ENCODE results near the gene PIP4K2C. TPM values are rescaled to one million over a fixed set of nuclear protein-coding genes. Genes with fewer than 3 reads are reported as not detected.

PIP4K2C gene
- total and polyA plus RNA-seq, 12 donors = 5.8 to 17.2 (median 14.1) TPM

- Histone ChIP-seq H3K4me1 (peaks cover 9 to 51% (median 24%) of the 10 kb centered on the region in 9 donors), H3K27ac (peak overlapping the region in 3 of 10 donors; percentile 2 to 31 (median 11)), H3K27me3 (peaks cover 11 to 96% (median 60%) of the 10 kb centered on the region in 7 donors), H3K36me3 (peaks cover 0 to 18% (median 0%) of the 10 kb centered on the region in 9 donors), H3K9me3 (no peaks in the 10 kb centered on the region), H3K4me3 (peak overlapping the region; percentile 4 to 60 (median 52))
- no peak for TF ChIP-seq CTCF (IDR thresholded peaks at IDR 0.05)
- intact Hi-C loops (cut with DNase I) = loop anchor here in 7 of 10 donors (1.0 to 10.0 kb wide), 5 partner anchors 38 to 166 kb away; partner anchors contain the start of genes GLI1 (in 1 of the 7) and INHBE (in 1 of the 7)
- WGBS, 2 donors = 6 to 10% methylated on average over 42 of the region's 42 CpGs
- peak in 7 of 8 donors; percentile 7 to 24 (median 14) for ATAC-seq
- DNase-seq = peak in 1 of 2 donors; percentile 38
These were observed 30.0 kb downstream of the PIP4K2C start for GRCh38 chr12:57620936-57621496.

- DNase-seq (peak; percentile 61 to 75), ATAC-seq (peak; percentile 64 to 79 (median 72))
- H3K27me3 ChIP-seq = peaks cover 11 to 96% (median 67%) of the 10 kb centered on the region in 7 donors
- intact Hi-C loops (cut with DNase I) = loop anchor here (1.0 to 10.0 kb wide), 5 partner anchors 38 to 167 kb away; partner anchors contain the start of genes GLI1 (in 1 of the 10) and INHBE (in 1 of the 10)
- peak overlapping the region in 2 of 10 donors; percentile 11 to 31 for H3K27ac ChIP-seq
- peaks cover 9 to 50% (median 21%) of the 10 kb centered on the region in 9 donors for H3K4me1 ChIP-seq
- H3K4me3 ChIP-seq = peak overlapping the region; percentile 4 to 60 (median 52)
- no peaks in the 10 kb centered on the region for H3K9me3 ChIP-seq
- peaks cover 0 to 12% (median 0%) of the 10 kb centered on the region in 9 donors for H3K36me3 ChIP-seq
- 2% methylated on average over 49 of the region's 49 CpGs for WGBS, 2 donors
- TF ChIP-seq CTCF (IDR thresholded peaks at IDR 0.05) = peak; percentile 88 to 98 (median 95)
These were observed 30.7 kb downstream of the PIP4K2C start for GRCh38 chr12:57621497-57622292.

- ATAC-seq = no peak
- Histone ChIP-seq H3K36me3 (peaks cover 0 to 10% (median 0%) of the 10 kb centered on the region in 9 donors), H3K27ac (no peak overlapping the region), H3K4me3 (no peak overlapping the region), H3K4me1 (peaks cover 9 to 53% (median 25%) of the 10 kb centered on the region in 9 donors), H3K9me3 (no peaks in the 10 kb centered on the region), H3K27me3 (peaks cover 11 to 96% (median 76%) of the 10 kb centered on the region in 7 donors)
- DNase-seq = no peak
- WGBS, 2 donors = 91 to 93% methylated on average over 9 of the region's 9 CpGs
- intact Hi-C loops (cut with DNase I) = loop anchor here in 6 of 10 donors (1.0 to 10.0 kb wide), 5 partner anchors 39 to 168 kb away; partner anchors contain the start of genes GLI1 (in 1 of the 6) and INHBE (in 1 of the 6)
- TF ChIP-seq CTCF (IDR thresholded peaks at IDR 0.05) = no peak
These were observed 31.6 kb downstream of the PIP4K2C start for GRCh38 chr12:57622293-57623245.

Data from heart right ventricle (tissue), 16 donors.